Stimulated activated CD8-positive, alpha-beta memory T cell treated with anti-CD3 and anti-CD28 coated beads, Interleukin-12 subunit alpha, Interleukin-12 subunit beta, amount 100 ng/mL, for 24 hours (primary cell): Measurements from ENCODE around the gene MAP7D3.
A peak's percentile ranks its signal among the peaks of the same experiment; 100 is the strongest.
"Not testable (repeated sequence)": the region's sequence is repeated elsewhere in the genome, so short reads cannot be mapped to it uniquely, and the experiment has no call there.

ENCODE experiments used
- DNase-seq: peaks from one replicate; pipeline ENCODE4 v3.0.0-alpha.2; 2020; ENCODE audit errors: extremely low read depth

Gene MAP7D3

GRCh38 chrX:136251041-136251991, at the start of gene MAP7D3:
TSS of gene MAP7D3 (minus strand) at chrX:136251400. CDS start at chrX:136251358, 42 bp downstream.
- peak; percentile 28 for DNase-seq

GRCh38 chrX:136300721-136301120, 49.5 kb upstream of the MAP7D3 start, which contains the start of gene ADGRG4:
TSS of gene ADGRG4 (plus strand) at chrX:136300963. CDS start at chrX:136308778, 7,815 bp downstream.
- DNase-seq: not testable (repeated sequence)

- no peak for DNase-seq
These were observed 44.2 kb upstream of the MAP7D3 start for GRCh38 chrX:136295380-136295779.

GRCh38 chrX:136292656-136293055, 41.5 kb upstream of the MAP7D3 start:
- DNase-seq: no peak

- DNase-seq: no peak
These were observed 40.6 kb upstream of the MAP7D3 start for GRCh38 chrX:136291824-136292223.

GRCh38 chrX:136286375-136286774, 35.2 kb upstream of the MAP7D3 start:
- DNase-seq: not testable (repeated sequence)

- DNase-seq: no peak
These were observed 24.4 kb upstream of the MAP7D3 start for GRCh38 chrX:136275553-136275952.

GRCh38 chrX:136273986-136274385, 22.8 kb upstream of the MAP7D3 start:
- no peak for DNase-seq

- no peak for DNase-seq
These were observed 21.1 kb upstream of the MAP7D3 start for GRCh38 chrX:136272325-136272724.

GRCh38 chrX:136271300-136271699, 20.1 kb upstream of the MAP7D3 start:
- no peak for DNase-seq

GRCh38 chrX:136269921-136270320, 18.7 kb upstream of the MAP7D3 start:
- DNase-seq: no peak

GRCh38 chrX:136268051-136269048, 17.1 kb upstream of the MAP7D3 start:
- DNase-seq: no peak

GRCh38 chrX:136266828-136267227, 15.6 kb upstream of the MAP7D3 start:
- DNase-seq: no peak

GRCh38 chrX:136262812-136263315, 11.7 kb upstream of the MAP7D3 start:
- no peak for DNase-seq

GRCh38 chrX:136262243-136262642, 11.0 kb upstream of the MAP7D3 start:
- no peak for DNase-seq

GRCh38 chrX:136261321-136261720, 10.1 kb upstream of the MAP7D3 start:
- no peak for DNase-seq

- DNase-seq: no peak
These were observed 9.6 kb upstream of the MAP7D3 start for GRCh38 chrX:136260776-136261175.

GRCh38 chrX:136259543-136259942, 8.3 kb upstream of the MAP7D3 start:
- DNase-seq: no peak

- DNase-seq: no peak
These were observed 7.8 kb upstream of the MAP7D3 start for GRCh38 chrX:136258951-136259350.

- DNase-seq: no peak
These were observed 4.8 kb upstream of the MAP7D3 start for GRCh38 chrX:136256026-136256425.

GRCh38 chrX:136255541-136255940, 4.3 kb upstream of the MAP7D3 start:
- no peak for DNase-seq
